ENCODE data around the gene SFT2D2.

The SFT2D2 gene

DNA sequence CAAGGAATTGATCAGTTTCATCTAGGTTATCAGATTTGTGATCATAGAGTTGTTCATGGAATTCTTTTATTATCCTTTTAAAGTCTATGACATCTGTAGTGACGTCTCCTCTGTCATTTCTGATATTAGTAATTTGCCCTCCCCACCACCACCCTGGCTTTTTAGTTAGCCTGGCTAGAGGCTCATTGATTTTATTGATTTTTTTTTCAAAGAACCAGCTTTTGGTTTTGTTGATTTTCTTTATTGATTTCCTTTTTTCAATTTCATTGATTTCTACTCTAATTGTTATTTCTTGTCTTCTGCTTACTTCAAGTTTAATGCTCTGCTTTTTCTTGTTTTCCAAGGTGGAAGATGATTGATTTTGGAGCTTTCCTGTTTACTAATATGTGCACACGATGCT is 31.6 kb downstream of the SFT2D2 start:
- DNase-seq, result no peak

DNA sequence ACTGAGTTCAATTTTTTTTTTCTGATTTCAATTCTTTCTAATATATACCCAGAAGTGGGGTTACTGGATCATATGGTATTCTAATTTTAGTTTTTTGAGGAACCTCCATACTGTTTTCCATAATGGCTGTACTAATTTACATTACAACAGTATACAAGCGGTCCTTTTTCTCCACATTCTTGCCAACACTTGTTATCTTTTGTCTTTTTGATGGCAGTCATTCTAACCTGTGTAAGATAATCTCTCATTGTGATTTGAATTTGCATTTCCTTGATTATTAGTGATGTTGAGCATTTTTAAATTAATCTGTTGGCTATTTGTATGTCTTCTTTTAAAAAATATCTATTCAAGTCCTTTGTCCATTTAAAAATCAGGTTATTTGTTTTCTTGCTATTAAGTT is 33.8 kb downstream of the SFT2D2 start:
- intact Hi-C loops (cut with DNase I), result no loop called here
- no peak for DNase-seq

More for the DNA sequence above, 31.6 kb downstream of the SFT2D2 start:
- intact Hi-C loops (cut with DNase I), result no loop called here

DNA sequence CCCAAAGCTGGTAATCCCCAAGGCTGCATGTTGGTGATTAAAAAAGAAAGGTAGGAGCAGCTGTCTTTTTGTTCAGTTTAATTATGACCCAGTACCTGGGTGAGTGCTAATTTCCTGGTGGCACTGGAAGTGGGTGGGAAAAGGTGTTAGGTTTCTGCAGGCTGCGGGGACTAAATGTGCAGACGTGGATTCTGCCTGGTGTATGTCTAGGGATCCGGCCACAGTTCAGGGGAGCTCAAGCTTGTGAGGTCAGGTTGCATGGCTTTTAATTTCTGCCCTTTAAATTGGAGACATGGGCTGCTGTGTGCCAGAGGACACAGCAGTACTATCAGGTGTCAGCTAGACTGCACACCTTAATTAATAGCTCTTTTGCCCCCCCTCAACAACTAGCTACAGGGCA is 34.6 kb downstream of the SFT2D2 start:
- intact Hi-C loops (cut with DNase I), result no loop called here

DNA sequence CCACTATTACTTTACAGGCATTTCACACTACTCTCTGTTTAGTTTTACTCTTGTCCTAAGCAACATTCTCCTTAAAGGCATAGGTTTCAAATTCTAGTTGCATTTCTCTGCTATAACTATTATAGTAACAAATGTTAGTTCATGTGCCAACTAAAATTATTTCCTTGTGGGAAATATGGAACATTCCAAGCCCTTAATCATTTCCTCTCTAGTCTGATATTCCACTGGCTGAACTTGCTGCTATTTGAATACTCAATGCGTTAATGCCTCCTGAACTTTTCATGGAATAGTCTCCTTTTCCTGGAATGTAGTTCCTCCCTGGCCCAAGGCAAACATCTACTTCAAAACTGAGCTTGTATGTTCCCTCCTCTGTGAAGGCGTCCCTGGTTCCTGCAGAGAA is 35.6 kb downstream of the SFT2D2 start:
- intact Hi-C loops (cut with DNase I), result no loop called here
- no peak for DNase-seq

More for the DNA sequence above, 34.6 kb downstream of the SFT2D2 start:
- DNase-seq, result no peak

DNA sequence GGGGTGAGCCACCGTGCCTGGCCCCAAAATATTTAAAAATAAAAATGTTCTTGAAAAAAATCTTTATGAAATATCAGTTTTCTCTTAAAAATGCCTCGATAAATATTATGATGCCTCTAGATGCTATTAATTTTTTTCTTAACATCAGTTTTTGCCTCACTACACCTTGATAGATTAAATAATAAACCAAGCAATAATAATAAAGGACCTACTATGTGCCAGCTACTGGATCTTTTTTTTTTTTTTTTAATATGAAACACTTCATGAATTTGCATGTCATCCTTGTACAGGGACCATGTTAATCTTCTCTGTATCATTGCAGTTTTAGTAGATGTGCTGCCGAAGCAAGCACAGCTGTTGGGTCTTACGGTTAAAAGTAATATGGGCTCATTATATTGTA is 37.3 kb downstream of the SFT2D2 start:
- intact Hi-C loops (cut with DNase I), result no loop called here
- no peak for DNase-seq

DNA sequence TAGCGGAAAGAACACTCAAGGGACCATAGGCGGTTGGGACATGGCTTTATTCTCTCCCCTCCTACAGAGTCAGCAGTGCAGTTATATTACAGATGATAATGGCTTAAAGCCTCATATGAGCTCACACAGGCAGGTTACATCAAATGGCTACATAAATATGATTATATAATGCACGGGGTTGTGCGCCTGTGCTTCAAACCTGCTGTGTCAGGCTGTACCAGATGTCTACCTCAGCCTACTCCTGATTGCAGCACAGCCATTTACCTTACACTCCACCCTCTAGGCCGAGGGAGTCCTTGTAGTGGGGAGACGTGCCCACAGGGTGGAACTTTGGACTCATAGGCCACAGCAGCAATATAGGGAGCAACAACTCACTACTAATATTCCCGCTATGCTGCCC is 38.5 kb downstream of the SFT2D2 start:
- intact Hi-C loops (cut with DNase I), result no loop called here

DNA sequence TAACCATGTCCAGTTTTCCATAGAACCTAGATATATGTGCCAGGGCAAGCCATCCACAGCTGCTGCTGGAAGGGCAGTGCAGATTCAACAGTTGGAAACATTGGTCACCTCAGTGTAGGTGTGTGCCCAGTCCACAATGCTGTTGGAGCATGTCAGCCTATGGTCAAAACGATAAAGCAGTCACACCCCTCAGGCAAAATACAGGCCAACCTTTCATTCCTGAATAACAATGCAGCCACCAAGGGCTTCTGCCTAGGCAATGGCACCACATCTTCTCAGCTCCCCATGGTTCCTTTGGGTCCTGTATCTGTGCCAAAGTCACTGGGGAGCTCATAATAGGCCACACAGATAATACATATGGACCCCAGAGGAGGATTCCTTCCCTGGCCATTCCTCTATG is 39.8 kb downstream of the SFT2D2 start:
- intact Hi-C loops (cut with DNase I), result no loop called here
- DNase-seq, result no peak

More for the DNA sequence above, 38.5 kb downstream of the SFT2D2 start:
- no peak for DNase-seq

DNA sequence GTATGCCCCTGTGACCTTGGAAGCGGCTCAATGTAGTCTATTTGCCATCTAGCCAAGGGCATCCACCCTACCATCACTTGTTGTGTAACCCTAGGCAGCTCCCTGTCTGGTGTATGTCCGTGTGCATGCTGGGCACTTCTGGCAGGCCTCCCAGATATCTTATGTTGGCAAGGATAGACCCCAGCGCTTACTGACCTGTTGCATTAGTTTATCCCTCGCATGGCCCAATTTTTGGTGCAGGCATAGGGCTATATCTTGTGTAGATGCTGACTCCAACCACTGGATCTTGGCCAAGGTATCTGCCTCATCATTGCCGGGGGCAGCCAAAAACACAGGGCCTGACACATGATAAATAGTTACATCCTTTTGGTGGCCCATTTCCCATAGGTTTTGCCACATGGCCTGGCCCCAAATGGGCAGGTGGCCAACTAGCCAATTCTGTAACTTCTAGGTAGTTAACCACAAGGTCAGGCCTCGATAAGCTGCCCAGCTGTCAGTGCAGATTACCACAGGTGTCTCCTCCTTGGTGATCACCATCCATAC is 40.9 kb downstream of the SFT2D2 start:
- intact Hi-C loops (cut with DNase I), result no loop called here
- DNase-seq, result no peak

DNA sequence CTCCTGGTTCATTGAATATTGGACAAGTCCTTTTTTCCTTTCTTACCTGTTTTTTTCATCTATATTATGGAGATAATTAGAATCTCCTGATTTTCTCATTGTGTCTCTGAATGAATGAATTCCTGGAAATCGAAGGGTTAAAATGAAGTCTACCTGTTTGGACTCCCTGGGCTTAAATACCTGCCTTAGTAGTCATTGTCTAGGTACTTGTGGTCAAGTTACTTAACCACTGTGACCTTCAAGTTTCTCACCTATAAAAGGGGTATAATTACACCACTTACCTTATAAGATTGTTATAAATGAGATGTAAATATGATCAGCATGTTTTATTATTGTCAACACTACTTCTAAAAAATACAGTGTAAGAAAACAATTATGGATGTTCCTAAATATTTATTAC is 45.8 kb downstream of the SFT2D2 start:
- DNase-seq, result no peak
- intact Hi-C loops (cut with DNase I), result no loop called here

DNA sequence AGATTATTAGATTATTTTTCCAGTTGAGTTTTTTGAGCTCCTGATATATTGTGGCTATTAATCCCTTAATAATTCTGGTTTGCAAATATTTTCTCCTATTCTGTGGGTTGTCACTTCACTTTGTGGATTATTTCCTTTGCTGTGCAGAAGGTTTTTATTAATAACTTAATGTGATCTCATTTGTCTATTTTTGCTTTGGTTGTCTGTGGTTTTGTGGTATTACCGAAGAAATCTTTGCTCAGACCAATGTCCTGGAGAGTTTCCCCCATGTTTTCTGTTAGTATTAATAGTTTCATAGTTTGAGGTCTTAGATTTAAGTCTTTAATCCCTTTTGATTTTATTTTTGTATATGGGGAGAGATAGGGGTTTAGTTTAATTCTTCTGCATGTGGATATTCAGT is 47.8 kb downstream of the SFT2D2 start:
- no peak for DNase-seq
- intact Hi-C loops (cut with DNase I), result no loop called here

DNA sequence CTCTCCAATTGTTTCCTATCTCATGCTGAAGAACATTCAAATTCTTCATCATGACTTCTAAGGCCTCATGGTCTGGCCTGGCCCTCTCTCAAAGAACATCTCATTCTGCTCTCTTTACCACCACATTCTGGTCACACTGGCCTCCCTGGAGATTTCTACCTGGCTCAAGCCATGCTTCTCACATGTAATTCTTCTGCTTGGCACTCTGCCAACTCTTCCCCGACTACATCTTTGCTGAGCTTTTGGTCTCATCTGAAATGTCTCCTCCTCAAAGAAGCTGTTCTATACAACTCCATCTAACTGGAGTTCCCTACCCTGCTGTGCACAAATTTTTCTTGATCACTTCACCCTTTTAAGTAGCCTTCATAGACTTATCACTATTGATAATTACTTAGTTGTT is 53.4 kb downstream of the SFT2D2 start:
- intact Hi-C loops (cut with DNase I), result no loop called here
- no peak for DNase-seq

DNA sequence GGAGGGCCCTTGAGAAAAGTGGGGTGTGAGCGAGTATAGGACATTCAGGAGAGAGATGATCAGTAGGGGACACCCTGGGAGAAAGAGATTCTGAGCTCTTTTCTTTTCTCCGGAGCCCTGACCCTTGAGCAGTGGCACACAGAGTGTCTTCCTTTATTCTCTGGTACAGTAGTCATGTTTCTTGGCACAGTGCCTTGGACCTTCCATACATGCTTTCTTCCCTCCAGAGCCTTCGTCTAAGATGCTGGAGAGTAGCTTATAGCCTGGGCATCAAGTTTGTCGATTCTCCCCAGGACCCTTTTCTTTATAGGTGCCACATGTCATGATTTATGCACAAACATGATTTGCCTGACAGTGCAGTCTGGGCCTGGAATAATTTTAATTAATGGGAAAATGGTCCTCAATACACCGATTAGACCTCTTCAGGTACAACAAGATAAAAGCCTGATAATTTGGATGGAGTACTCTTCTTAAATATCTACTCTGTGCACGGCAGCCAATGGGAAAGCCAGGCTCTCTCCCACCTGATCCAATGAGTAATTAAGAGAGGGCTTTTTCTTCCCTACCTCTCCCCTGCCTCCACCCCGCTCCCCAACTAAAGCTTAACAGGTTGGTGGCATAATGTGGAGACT is 54.6 kb downstream of the SFT2D2 start, which contains the start of gene TBX19:
TBX19 (plus strand) TSS at position 582 of the 632 bp plus-strand sequence. CDS start 214 bp downstream, outside the sequence.
- no peak for DNase-seq
- intact Hi-C loops (cut with DNase I), result no loop called here

DNA sequence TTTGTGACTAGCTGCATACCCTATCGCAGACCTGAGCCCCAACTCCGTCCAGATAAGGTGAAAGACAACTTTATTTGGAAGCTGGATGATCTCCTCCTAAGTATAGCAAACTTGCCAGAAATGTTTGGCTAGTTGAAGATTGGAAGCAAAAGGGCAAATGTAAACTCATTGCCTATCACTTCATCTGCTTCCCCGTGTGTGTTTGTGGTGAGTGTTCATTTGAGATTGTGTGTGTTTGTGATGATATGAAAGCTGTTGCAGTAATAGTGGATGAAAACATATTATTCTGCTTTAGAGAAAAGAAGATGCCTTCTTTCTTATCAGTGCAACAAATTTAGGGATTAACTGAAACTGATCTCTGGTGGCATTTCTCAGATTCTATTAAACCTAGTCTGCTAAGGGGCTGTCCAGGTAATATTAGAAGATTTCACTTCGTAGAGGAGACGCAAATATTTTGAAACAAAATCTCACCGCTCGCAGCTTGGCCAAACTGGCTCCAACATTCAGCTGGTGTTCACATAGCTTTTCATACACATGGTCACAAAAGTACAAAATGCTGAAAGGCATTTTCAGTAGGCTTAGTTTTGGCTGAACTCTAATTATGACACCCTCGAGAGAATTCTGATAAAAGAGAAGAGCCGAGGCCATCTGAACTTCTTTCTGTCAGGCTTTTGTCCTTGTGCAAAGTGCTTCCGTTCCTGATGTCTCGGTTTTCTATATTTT is 56.0 kb downstream of the SFT2D2 start:
- intact Hi-C loops (cut with DNase I), result no loop called here
- DNase-seq, result no peak

DNA sequence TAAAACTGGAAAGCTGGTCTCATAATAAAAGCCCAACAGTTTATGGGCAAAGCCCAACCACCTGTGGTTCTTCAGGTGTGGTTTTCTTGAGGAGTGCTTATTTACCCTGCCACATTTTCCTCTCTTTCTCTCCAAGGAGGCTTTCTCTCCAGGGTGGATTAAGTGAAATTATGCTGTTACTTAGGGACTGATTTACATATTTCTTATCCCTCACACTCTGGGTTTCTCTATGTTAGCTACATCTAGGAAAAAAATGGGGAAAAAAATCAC is 59.7 kb downstream of the SFT2D2 start:
- DNase-seq, result no peak
- intact Hi-C loops (cut with DNase I), result no loop called here

DNA sequence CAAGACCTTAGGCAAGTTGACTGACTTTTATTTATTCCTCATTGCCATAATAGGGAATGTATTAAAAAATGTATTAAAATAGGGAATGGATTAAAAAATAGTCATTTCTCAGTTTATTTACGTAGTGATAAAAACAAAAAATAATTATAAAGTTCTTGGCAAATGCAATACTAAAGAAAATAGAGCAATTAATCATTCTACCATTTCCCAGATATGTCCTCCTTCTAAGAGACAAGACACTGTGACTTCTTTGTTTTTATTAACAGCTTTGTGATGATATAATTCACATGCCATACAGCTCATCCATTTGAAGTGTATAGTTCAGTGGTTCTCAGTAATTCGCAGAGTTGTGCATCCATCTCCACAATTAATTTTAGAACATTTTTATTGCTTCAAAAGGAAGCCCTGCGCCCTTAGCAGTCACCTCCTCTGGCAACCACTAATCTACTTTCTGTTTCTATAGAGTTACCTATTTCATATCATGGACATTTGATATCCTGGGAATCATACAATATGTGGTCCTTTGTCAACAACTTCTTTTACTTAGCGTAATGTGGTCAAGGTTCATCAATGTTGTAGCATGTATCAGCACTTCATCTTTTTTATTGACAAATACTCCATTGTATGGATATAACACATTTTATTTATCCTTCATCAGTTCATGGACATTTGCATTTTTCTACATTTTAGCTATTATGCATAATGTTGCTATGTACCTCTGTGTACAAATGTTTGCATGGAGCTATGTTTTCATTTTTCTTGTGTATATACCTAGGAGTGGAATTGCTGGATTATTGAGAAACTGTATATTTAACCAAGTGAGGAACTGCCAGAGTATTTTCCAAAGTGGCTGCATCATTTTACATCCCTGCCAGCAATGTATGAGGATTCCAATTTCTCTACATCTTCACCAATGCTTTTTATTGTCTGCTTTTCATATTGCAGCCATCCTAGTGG is 60.4 kb downstream of the SFT2D2 start:
- DNase-seq, result no peak
- intact Hi-C loops (cut with DNase I), result no loop called here

DNA sequence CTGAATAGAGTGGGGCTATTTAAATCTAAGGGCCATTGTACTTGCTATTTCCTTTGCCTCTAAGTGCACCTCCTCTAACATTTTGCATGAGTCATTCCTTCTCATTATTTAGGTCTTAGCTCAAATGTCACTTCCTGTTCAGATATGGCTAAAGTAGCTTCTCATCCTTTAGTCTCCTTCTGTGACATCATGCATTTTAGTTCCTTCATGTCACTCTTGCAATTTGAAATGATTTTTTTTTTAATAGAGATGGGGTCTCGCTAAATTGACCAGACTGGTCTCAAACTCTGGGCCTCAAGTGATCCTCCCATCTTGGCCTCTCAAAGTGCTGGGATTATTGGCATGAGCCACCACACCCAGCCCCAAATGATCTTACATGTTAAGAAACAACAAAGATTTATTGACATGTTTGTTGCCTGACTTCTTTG is 61.4 kb downstream of the SFT2D2 start:
- intact Hi-C loops (cut with DNase I), result no loop called here

DNA sequence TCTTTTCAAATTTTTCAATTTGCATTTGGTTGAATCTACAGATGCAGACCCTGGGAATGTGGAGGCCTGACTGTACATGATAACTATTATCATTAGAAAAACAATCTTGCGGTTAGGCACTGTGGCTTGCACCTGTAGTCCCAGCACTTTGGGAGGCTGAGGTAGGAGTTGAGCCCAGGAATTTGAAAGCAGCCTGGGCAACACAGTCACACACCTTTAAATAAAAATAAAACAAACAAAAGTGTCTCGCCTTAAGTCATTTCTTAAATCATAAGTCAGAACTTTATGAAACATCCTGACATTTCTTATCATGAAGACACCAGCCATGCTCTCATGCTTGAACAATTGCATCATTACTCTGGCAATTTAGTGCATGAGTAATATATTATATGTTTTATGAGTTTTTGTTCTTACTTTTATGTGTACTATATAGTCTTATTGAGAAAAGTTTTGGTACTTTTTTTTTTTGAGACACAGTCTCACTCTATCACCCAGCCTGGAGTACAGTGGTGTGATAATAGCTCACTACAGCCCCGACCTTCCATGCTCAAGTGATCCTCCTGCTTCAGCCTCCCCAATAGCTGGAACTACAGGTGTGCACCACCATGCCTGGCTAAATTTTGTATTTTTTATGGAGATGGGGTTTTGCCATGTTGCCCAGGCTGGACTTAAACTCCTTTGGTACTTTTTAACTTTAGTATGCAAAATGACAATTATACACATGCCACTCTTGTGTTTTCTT is 62.7 kb downstream of the SFT2D2 start:
- intact Hi-C loops (cut with DNase I), result no loop called here
- no peak for DNase-seq

More for the DNA sequence above, 61.4 kb downstream of the SFT2D2 start:
- no peak for DNase-seq

DNA sequence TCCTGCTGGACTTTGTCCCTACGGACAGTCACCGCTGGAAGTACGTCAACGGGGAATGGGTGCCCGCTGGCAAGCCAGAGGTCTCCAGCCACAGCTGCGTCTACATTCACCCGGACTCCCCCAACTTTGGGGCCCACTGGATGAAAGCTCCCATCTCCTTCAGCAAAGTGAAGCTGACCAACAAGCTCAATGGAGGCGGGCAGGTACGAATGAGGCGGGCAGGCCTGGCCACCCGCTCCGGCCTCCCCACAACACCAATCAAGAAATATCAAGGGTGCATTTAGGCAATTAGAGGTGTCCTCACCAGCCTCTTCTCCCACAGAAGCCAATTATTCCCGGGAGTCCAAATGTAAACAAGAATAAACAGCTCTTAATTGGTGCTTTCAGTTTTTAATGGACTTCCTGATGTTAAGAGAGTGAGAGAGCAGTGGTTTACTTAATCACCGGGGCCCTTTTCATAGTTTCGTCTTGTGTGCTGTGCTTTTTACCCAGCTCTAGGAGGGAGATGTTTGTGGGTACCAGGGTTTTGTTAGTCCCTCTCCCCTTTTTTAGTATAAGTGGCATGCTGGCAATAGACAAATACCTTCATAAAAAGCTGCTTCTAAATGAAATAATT is 65.5 kb downstream of the SFT2D2 start:
- no peak for DNase-seq
- intact Hi-C loops (cut with DNase I), result no loop called here

DNA sequence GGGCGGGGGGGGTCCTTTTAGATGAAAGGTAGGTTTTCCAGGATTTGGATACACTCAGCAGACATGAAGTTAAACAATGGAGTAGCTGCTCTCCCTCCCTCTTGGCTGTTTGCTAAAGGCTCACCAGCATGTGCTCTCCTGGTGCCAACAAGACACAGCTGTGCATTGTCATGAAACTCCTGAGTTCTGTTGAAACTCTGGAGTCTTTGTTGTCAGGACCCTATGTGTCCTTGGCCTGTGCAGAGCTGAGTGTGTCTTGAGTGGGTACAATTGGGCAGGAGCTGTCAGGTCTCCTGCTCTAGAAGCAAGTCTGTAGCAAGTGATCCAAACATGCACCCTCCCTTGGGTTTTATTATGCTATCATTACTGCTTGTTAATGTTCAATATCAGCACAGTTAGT is 67.6 kb downstream of the SFT2D2 start:
- no peak for DNase-seq

More for the DNA sequence above, 67.6 kb downstream of the SFT2D2 start:
- intact Hi-C loops (cut with DNase I), result no loop called here
